Measurements from ENCODE around the gene OR2J2.

DNA sequence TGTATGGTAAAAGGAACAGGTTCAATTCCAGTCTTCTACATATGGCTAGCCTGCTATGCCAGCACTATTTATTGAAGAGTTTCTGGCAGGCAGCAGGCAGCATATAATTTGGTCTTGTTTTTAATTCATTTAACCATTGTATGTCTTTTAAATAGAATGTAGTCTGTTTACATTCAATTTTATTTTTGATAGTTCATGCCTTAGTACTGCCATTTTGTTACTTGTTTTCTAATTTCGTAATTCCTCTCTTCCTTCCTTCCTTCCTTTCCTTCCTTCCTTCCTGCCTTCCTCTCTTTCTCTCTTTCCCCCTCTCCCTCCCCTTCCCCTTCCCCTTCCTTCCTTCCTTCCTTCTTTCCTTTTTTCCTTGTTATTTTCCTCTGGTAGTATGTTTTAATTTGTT, 17.6 kb upstream of the OR2J2 start:
- no peak for TF ChIP-seq CTCF (IDR thresholded peaks at IDR 0.05; ENCODE audit: insufficient read depth, low read length, poor library complexity, severe bottlenecking)
- no peak for TF ChIP-seq EZH2phosphoT487 (conservative IDR thresholded peaks at IDR 0.05; ENCODE audit: low read length)
